OCI-M2 (cell line): ENCODE results near the gene SIPA1L3.

ENCODE experiments used
- DNase-seq: peaks from one replicate; lab custom pipeline; 2025; ENCODE audit not compliant: unreplicated experiment; lab: John Stamatoyannopoulos, UW

SIPA1L3 gene

GRCh38 chr19:38095411-38096308 is 188.7 kb downstream of the SIPA1L3 start:
- DNase-seq: peak; percentile 85

GRCh38 chr19:38099966-38100365 is 193.0 kb downstream of the SIPA1L3 start:
- DNase-seq: no peak

- no peak for DNase-seq
Observed at GRCh38 chr19:38100589-38100988, 193.6 kb downstream of the SIPA1L3 start.

GRCh38 chr19:38101723-38102122 is 194.7 kb downstream of the SIPA1L3 start:
- no peak for DNase-seq

- no peak for DNase-seq
Observed at GRCh38 chr19:38105574-38105973, 198.6 kb downstream of the SIPA1L3 start.

GRCh38 chr19:38107129-38107528 is 200.1 kb downstream of the SIPA1L3 start:
- no peak for DNase-seq

- no peak for DNase-seq
Observed at GRCh38 chr19:38111898-38112297, 204.9 kb downstream of the SIPA1L3 start.

GRCh38 chr19:38114651-38115050 is 207.6 kb downstream of the SIPA1L3 start:
- no peak for DNase-seq

GRCh38 chr19:38115271-38115802 is 208.3 kb downstream of the SIPA1L3 start:
- DNase-seq: no peak

- DNase-seq: no peak
Observed at GRCh38 chr19:38118176-38118575, 211.2 kb downstream of the SIPA1L3 start.

GRCh38 chr19:38120471-38121025 is 213.5 kb downstream of the SIPA1L3 start:
- DNase-seq: no peak

GRCh38 chr19:38122402-38123093 is 215.5 kb downstream of the SIPA1L3 start:
- DNase-seq: no peak

- no peak for DNase-seq
Observed at GRCh38 chr19:38125238-38125637, 218.2 kb downstream of the SIPA1L3 start.

- DNase-seq: no peak
Observed at GRCh38 chr19:38130399-38130798, 223.4 kb downstream of the SIPA1L3 start.

- DNase-seq: no peak
Observed at GRCh38 chr19:38132781-38133180, 225.8 kb downstream of the SIPA1L3 start.

GRCh38 chr19:38133319-38133718 is 226.3 kb downstream of the SIPA1L3 start:
- no peak for DNase-seq

GRCh38 chr19:38134540-38135149 is 227.6 kb downstream of the SIPA1L3 start:
- DNase-seq: no peak

GRCh38 chr19:38135150-38135998 is 228.4 kb downstream of the SIPA1L3 start:
- no peak for DNase-seq

- no peak for DNase-seq
Observed at GRCh38 chr19:38139122-38139521, 232.1 kb downstream of the SIPA1L3 start.

GRCh38 chr19:38141108-38141507 is 234.1 kb downstream of the SIPA1L3 start:
- no peak for DNase-seq
